OCI-LY3 (cell line): Measurements from ENCODE around the gene NR1H3.
"Not testable (repeated sequence)": the region's sequence is repeated elsewhere in the genome, so short reads cannot be mapped to it uniquely, and the experiment has no call there.

ENCODE experiments used
- H2AFZ ChIP-seq: fragments of 200-600, 300-600 bp; shearing (Covaris generic); 2 replicates; pipeline ENCODE4 v1.6.0; 2014; ENCODE audit warnings: antibody characterized with exemption, low read depth, low read length
- H3K27ac ChIP-seq: fragments of 200-600, 300-600 bp; sonication (generic); 2 replicates; pipeline ENCODE4 v1.5.1; 2014; ENCODE audit warnings: mild to moderate bottlenecking, low read length, moderate library complexity, mixed read lengths
- H3K27me3 ChIP-seq: fragments of 200-600, 300-600 bp; sonication (generic); 2 replicates; pipeline ENCODE4 v1.6.1; 2014; ENCODE audit warnings: low read depth, low read length, mixed read lengths
- H3K36me3 ChIP-seq: fragments of 200-600, 300-600 bp; sonication (generic); replicated peaks from 2 replicates; pipeline ENCODE3; 2014; ENCODE audit warnings: low read depth, low read length, mixed read lengths
- H3K4me1 ChIP-seq: fragments of 300-600, 200-600 bp; sonication (generic); 2 replicates; pipeline ENCODE4 v1.6.1; 2014; ENCODE audit warnings: low read length, mixed read lengths
- H3K4me2 ChIP-seq: fragments of 200-600, 300-600 bp; sonication (generic); 2 replicates; pipeline ENCODE4 v1.6.1; 2014; ENCODE audit warnings: low read length, mixed read lengths
- H3K4me3 ChIP-seq: fragments of 300-600, 200-600 bp; sonication (generic); 2 replicates; pipeline ENCODE4 v1.5.1; 2014; ENCODE audit warnings: antibody characterized with exemption, mild to moderate bottlenecking, low read length, moderate library complexity
- H3K79me2 ChIP-seq: fragments of 300-600, 200-600 bp; shearing (Covaris generic); 2 replicates; pipeline ENCODE4 v1.6.1; 2014; ENCODE audit warnings: mild to moderate bottlenecking, low read length, mixed read lengths
- H3K9ac ChIP-seq: fragments of 300-600, 200-600 bp; shearing (Covaris generic); 2 replicates; pipeline ENCODE4 v1.6.0; 2014; ENCODE audit warnings: mild to moderate bottlenecking, low read length, moderate library complexity
- H3K9me3 ChIP-seq: fragments of 200-600, 300-600 bp; shearing (Covaris generic); 2 replicates; pipeline ENCODE4 v1.6.1; 2014; ENCODE audit warnings: low read length, mixed read lengths; ENCODE audit not compliant: insufficient read depth
- H4K20me1 ChIP-seq: fragments of 200-600, 300-600 bp; sonication (generic); 2 replicates; pipeline ENCODE4 v1.6.1; 2016; ENCODE audit warnings: low read length, mixed read lengths; ENCODE audit not compliant: insufficient read depth
- CTCF ChIP-seq: fragments of 200-600, 300-600 bp; sonication (generic); IDR thresholded peaks from 2 replicates; pipeline ENCODE4 v1.5.1; 2014; ENCODE audit warnings: antibody characterized with exemption, low read length, low read depth
- EZH2phosphoT487 ChIP-seq: fragments of 200-600 bp; shearing (Covaris generic); IDR thresholded peaks from 2 replicates; pipeline ENCODE4 v1.6.1; 2018; ENCODE audit warnings: antibody characterized with exemption, mixed run types, low read depth

The NR1H3 gene

GRCh38 chr11:47305734-47306483, 48.1 kb downstream of the NR1H3 start:
- Histone ChIP-seq H3K79me2 (no peaks in the 10 kb centered on the region), H3K9me3 (0 out of 2 replicates have a peak, but pooled peaks cover 4% of the 10 kb centered on the region), H3K4me3 (no peak overlapping the region), H4K20me1 (no peaks in the 10 kb centered on the region), H3K9ac (no peak overlapping the region), H3K36me3 (peaks cover 62% of the 10 kb centered on the region), H3K27me3 (no peaks in the 10 kb centered on the region), H3K4me1 (no peaks in the 10 kb centered on the region), H2AFZ (no peak overlapping the region), H3K4me2 (no peak overlapping the region), H3K27ac (no peak overlapping the region)
- TF ChIP-seq CTCF (no peak), EZH2phosphoT487 (no peak)

GRCh38 chr11:47306484-47306844, 48.7 kb downstream of the NR1H3 start:
- Histone ChIP-seq H3K27ac (no peak overlapping the region), H3K4me2 (no peak overlapping the region), H3K4me3 (no peak overlapping the region), H3K4me1 (no peaks in the 10 kb centered on the region), H3K9me3 (0 out of 2 replicates have a peak, but pooled peaks cover 4% of the 10 kb centered on the region), H3K9ac (no peak overlapping the region), H3K79me2 (no peaks in the 10 kb centered on the region), H3K27me3 (no peaks in the 10 kb centered on the region), H2AFZ (no peak overlapping the region), H3K36me3 (peaks cover 64% of the 10 kb centered on the region), H4K20me1 (no peaks in the 10 kb centered on the region)
- TF ChIP-seq EZH2phosphoT487, result no peak
- no peak for TF ChIP-seq CTCF

GRCh38 chr11:47308050-47308823, 50.4 kb downstream of the NR1H3 start:
- no peak overlapping the region for H3K4me3 ChIP-seq
- H3K36me3 ChIP-seq, result peaks cover 54% of the 10 kb centered on the region
- no peaks in the 10 kb centered on the region for H3K4me1 ChIP-seq
- no peaks in the 10 kb centered on the region for H3K79me2 ChIP-seq
- no peak for TF ChIP-seq CTCF
- TF ChIP-seq EZH2phosphoT487, result no peak
- no peaks in the 10 kb centered on the region for H4K20me1 ChIP-seq
- H3K4me2 ChIP-seq, result no peak overlapping the region
- no peak overlapping the region for H3K9ac ChIP-seq
- no peak overlapping the region for H2AFZ ChIP-seq
- no peaks in the 10 kb centered on the region for H3K9me3 ChIP-seq
- H3K27me3 ChIP-seq, result no peaks in the 10 kb centered on the region
- H3K27ac ChIP-seq, result no peak overlapping the region

GRCh38 chr11:47314992-47315391, 57.2 kb downstream of the NR1H3 start:
- H2AFZ ChIP-seq, result no peak overlapping the region
- no peak overlapping the region for H3K27ac ChIP-seq
- H4K20me1 ChIP-seq, result no peaks in the 10 kb centered on the region
- no peak overlapping the region for H3K4me2 ChIP-seq
- no peak overlapping the region for H3K4me3 ChIP-seq
- no peaks in the 10 kb centered on the region for H3K27me3 ChIP-seq
- H3K79me2 ChIP-seq, result no peaks in the 10 kb centered on the region
- H3K9ac ChIP-seq, result no peak overlapping the region
- TF ChIP-seq CTCF (no peak), EZH2phosphoT487 (no peak)
- H3K4me1 ChIP-seq, result no peaks in the 10 kb centered on the region; the same call in 1 of the 2 replicates
- H3K9me3 ChIP-seq, result no peaks in the 10 kb centered on the region
- H3K36me3 ChIP-seq, result peaks cover 25% of the 10 kb centered on the region

- H3K27me3 ChIP-seq, H3K9me3 ChIP-seq, H3K79me2 ChIP-seq, H3K4me2 ChIP-seq, H3K27ac ChIP-seq, H4K20me1 ChIP-seq, H3K4me3 ChIP-seq, H2AFZ ChIP-seq, H3K9ac ChIP-seq, H3K4me1 ChIP-seq: not testable (repeated sequence)
- peaks cover 19% of the 10 kb centered on the region for H3K36me3 ChIP-seq
These were observed 58.7 kb downstream of the NR1H3 start for GRCh38 chr11:47316501-47316900.
